ENCODE measurements around the gene ZBTB7C. TPM values are rescaled to one million over a fixed set of nuclear protein-coding genes. Genes with fewer than 3 reads are reported as not detected.

The ZBTB7C gene
- total and polyA plus RNA-seq, 10 of the 15 experiments (the other 5 are each of a cell fraction or from before 2014, with no cell fraction given): under 0.01 to 0.08 (median 0.01) TPM; not detected in 7

GRCh38 chr18:48218285-48219022 is 190.7 kb downstream of the ZBTB7C start:
- no peak for TF ChIP-seq ELK1 (IDR thresholded peaks at IDR 0.05; ENCODE audit: low read depth, low read length)
- TF ChIP-seq ZNF687 (IDR thresholded peaks at IDR 0.05): no peak
- no peak for TF ChIP-seq TBL1XR1 (IDR thresholded peaks at IDR 0.05; ENCODE audit: low read depth, low read length)
- no peak for TF ChIP-seq BCL11A (IDR thresholded peaks at IDR 0.05; ENCODE audit: low read depth, low read length)
- no peak for TF ChIP-seq NR2F1 (conservative IDR thresholded peaks at IDR 0.05)
- Histone ChIP-seq H3K9me3 (replicated peaks; ENCODE audit: control insufficient read depth, insufficient read depth, low read length) (no peaks in the 10 kb centered on the region), H2AFZ (ENCODE audit: control insufficient read depth, low read depth, low read length) (no peak overlapping the region), H3K27me3 (replicated peaks in 1 of 2; ENCODE audit: control insufficient read depth in 2 of 2, insufficient read depth in 2 of 2, low read length in 1 of 2) (peaks cover 0 to 5% of the 10 kb centered on the region in 2 experiments; a peak in 2 of 4 replicates), H3K4me2 (ENCODE audit: control insufficient read depth, insufficient read depth) (no peak overlapping the region), H3K36me3 (ENCODE audit: control insufficient read depth in 2 of 2, insufficient read depth in 2 of 2, low read length in 1 of 2) (no peaks in the 10 kb centered on the region), H3K79me2 (ENCODE audit: control insufficient read depth, insufficient read depth, low read length) (no peaks in the 10 kb centered on the region), H4K20me1 (ENCODE audit: control insufficient read depth, insufficient read depth) (no peaks in the 10 kb centered on the region), H3K9ac (ENCODE audit: control insufficient read depth, insufficient read depth, low read length) (no peak overlapping the region), H3K27ac (ENCODE audit: control insufficient read depth, insufficient read depth) (no peak overlapping the region), H3K4me3 (no peak overlapping the region), H3K4me1 (ENCODE audit: control insufficient read depth, insufficient read depth, low read length) (no peaks in the 10 kb centered on the region)
- DNase-seq (ENCODE audit: low read depth, low spot score): no peak
- ATAC-seq: no peak
- ChIA-PET POLR2A (no interaction called here), RAD21 (ENCODE audit: unreplicated experiment) (no interaction called here), SMC1A (ENCODE audit: uncharacterized antibody, unreplicated experiment) (no interaction called here), CTCF (no interaction called here)
- FAIRE-seq: no peak
- in situ Hi-C loops (cut with MboI) (no loop called here), intact Hi-C loops (cut with micrococcal nuclease; ENCODE audit: unreplicated experiment) (no loop called here)
- WGBS (ENCODE audit: insufficient coverage, insufficient replicate concordance, low lambda C conversion rate, missing lambda C conversion rate): 34% methylated on average over 7 of the region's 7 CpGs
- no TSS peak for BruUV-seq (replicated peaks)

Data from GM12878 (cell line).